Measurements from ENCODE around the gene CPEB3. TPM values are rescaled to one million over a fixed set of nuclear protein-coding genes. Genes with fewer than 3 reads are reported as not detected.

CPEB3 gene
- total and polyA plus RNA-seq, 9 donors, result 2.3 to 6.6 (median 5.6) TPM

DNA sequence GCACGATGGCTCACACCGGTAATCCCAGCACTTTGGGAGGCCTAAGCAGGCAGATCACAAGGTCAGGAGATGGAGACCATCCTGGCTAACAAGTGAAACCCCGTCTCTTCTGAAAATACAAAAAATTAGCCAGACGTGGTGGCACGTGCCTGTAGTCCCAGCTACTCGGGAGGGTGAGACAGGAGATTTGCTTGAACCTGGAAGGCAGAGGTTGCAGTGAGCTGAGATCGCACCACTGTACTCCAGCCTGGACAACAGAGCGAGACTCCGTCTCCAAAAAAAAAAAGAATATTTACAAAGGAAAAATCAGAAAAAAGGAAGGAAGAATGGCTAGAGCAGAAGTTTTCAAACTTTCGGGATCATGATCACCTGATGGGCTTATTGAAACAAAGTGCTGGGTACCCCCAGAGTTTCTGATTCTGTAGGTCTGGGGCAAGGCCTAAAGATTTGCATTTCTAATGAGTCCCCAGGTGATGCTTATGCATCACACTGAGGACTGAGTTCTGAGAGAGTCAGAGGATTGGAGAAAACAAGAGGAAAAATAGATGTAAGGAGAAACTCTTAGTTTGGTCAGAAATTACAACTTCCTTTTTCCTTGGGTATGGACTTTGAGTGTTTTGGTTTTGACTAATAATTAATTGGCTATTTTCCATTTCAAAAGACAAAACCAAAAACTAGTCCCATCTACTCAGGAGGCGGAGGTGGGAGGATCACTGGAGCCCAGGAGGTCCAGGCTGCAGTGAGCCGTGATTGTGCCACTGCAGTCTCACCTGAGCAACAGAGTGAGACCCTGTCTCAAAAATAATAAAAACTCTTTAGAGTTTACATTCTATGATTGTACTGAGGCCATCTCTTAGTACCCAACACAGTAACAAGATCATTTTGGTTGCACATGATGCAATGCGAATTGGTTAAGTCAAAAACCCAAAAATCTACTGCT lies 14.5 kb upstream of the CPEB3 start:
- TF ChIP-seq EP300 (IDR thresholded peaks at IDR 0.05), result no peak
- TF ChIP-seq POLR2A (IDR thresholded peaks at IDR 0.05), result no peak
- TF ChIP-seq, protein P1, sequence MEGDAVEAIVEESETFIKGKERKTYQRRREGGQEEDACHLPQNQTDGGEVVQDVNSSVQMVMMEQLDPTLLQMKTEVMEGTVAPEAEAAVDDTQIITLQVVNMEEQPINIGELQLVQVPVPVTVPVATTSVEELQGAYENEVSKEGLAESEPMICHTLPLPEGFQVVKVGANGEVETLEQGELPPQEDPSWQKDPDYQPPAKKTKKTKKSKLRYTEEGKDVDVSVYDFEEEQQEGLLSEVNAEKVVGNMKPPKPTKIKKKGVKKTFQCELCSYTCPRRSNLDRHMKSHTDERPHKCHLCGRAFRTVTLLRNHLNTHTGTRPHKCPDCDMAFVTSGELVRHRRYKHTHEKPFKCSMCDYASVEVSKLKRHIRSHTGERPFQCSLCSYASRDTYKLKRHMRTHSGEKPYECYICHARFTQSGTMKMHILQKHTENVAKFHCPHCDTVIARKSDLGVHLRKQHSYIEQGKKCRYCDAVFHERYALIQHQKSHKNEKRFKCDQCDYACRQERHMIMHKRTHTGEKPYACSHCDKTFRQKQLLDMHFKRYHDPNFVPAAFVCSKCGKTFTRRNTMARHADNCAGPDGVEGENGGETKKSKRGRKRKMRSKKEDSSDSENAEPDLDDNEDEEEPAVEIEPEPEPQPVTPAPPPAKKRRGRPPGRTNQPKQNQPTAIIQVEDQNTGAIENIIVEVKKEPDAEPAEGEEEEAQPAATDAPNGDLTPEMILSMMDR (IDR thresholded peaks at IDR 0.05), result no peak
- H3K27ac ChIP-seq, result no peak overlapping the region
- peaks cover 2% of the 10 kb centered on the region for H3K4me1 ChIP-seq (ENCODE audit: insufficient read depth)
- no peaks in the 10 kb centered on the region for H3K9me3 ChIP-seq
- no peaks in the 10 kb centered on the region for H3K27me3 ChIP-seq
- no peaks in the 10 kb centered on the region for H3K36me3 ChIP-seq
- no peak for DNase-seq
- no peak overlapping the region for H3K4me3 ChIP-seq
- 86 to 91% (median 86%) methylated on average over 13 of the region's 13 CpGs for WGBS, 3 donors
- intact Hi-C loops (cut with DNase I), result no loop called here

DNA sequence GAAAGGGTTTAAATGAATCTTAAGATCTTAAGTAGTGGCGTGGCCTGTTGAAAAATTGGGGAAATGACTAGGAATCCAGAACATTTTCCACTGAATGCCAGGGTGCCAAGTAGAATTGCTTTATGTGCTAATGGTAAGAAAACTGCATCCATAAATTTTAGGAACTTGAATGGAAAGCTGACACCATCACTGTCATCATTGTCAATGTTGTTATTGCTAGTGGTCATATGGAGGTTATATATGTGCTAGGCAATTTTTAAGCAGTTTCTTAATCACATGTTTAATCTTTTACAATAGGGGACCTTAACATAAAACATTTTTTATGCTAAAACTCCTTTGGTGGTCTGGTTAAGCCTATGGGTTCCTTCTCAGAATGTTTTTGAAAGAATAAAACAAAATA lies 13.2 kb upstream of the CPEB3 start:
- no peak overlapping the region for H3K4me3 ChIP-seq
- H3K36me3 ChIP-seq, result no peaks in the 10 kb centered on the region
- no peaks in the 10 kb centered on the region for H3K9me3 ChIP-seq
- no peak overlapping the region for H3K27ac ChIP-seq
- intact Hi-C loops (cut with DNase I), result no loop called here
- WGBS, 3 donors, result 87 to 92% (median 87%) methylated on average over 1 of the region's 1 CpG
- H3K27me3 ChIP-seq, result no peaks in the 10 kb centered on the region
- no peaks in the 10 kb centered on the region for H3K4me1 ChIP-seq (ENCODE audit: insufficient read depth)
- TF ChIP-seq, protein P1 (IDR thresholded peaks at IDR 0.05), result no peak
- TF ChIP-seq POLR2A (IDR thresholded peaks at IDR 0.05), result no peak
- no peak for DNase-seq

DNA sequence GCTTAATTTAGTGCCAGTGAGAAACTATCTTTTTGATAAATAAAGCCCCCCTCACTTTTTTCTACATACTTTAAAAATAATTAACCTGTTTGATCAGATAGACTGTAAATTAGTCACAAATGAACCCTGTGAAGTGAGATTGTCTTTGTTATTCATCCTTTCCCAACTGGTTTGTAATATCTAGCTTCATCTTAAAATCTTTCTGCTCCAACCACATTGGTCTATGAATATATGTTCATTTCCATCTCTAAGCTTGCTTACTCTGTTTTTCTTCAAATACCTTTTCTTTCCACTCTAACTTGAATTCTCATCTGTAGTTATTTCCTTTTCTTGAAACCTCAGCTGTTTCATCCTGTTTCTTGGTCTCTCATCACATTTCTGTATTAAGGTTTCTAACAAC lies 12.2 kb upstream of the CPEB3 start:
- no peaks in the 10 kb centered on the region for H3K27me3 ChIP-seq
- TF ChIP-seq POLR2A (IDR thresholded peaks at IDR 0.05), result no peak
- no peak for TF ChIP-seq EP300 (IDR thresholded peaks at IDR 0.05)
- TF ChIP-seq, protein P1 (IDR thresholded peaks at IDR 0.05), result no peak
- H3K9me3 ChIP-seq, result no peaks in the 10 kb centered on the region
- peaks cover 5% of the 10 kb centered on the region for H3K4me1 ChIP-seq (ENCODE audit: insufficient read depth)
- no peaks in the 10 kb centered on the region for H3K36me3 ChIP-seq
- intact Hi-C loops (cut with DNase I), result no loop called here
- no peak for DNase-seq
- no peak overlapping the region for H3K4me3 ChIP-seq
- no peak overlapping the region for H3K27ac ChIP-seq

DNA sequence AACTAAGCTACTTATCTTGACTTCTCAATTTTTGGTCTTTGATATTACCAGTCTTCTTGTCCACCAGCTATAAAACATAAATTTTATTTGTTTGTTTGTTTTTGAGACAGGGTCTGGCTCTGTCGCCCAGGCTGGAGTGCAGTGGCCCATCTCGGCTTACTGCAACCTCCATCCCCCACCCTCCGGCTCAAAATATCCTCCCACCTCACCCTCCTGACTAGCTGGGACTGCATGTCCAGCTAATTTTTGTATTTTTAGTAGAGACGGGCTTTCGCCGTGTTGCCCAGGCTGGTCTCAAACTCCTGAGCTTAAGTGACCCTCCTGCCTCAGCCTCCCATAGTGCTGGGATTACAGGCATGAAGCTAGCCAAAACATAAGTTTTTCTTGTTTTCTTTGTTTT lies 7.6 kb upstream of the CPEB3 start:
- H3K27ac ChIP-seq, result no peak overlapping the region
- H3K36me3 ChIP-seq, result no peaks in the 10 kb centered on the region
- no peaks in the 10 kb centered on the region for H3K9me3 ChIP-seq
- TF ChIP-seq EP300 (IDR thresholded peaks at IDR 0.05) (no peak), POLR2A (IDR thresholded peaks at IDR 0.05) (no peak)
- TF ChIP-seq, protein P1 (IDR thresholded peaks at IDR 0.05), result no peak
- no peak for DNase-seq
- no peaks in the 10 kb centered on the region for H3K27me3 ChIP-seq
- H3K4me3 ChIP-seq, result no peak overlapping the region
- intact Hi-C loops (cut with DNase I), result loop anchor here in 1 of 4 donors (10.0 kb wide), 1 partner anchor 136 kb away; no protein-coding TSS in a partner anchor
- WGBS, 3 donors, result 42 to 65% (median 46%) methylated on average over 6 of the region's 6 CpGs
- peaks cover 5% of the 10 kb centered on the region for H3K4me1 ChIP-seq (ENCODE audit: insufficient read depth)

Measured in ovary (tissue), 9 donors.